ENCODE results near the gene CPN1. TPM values are rescaled to one million over a fixed set of nuclear protein-coding genes. Genes with fewer than 3 reads are reported as not detected.
"Not testable (repeated sequence)": the region's sequence is repeated elsewhere in the genome, so short reads cannot be mapped to it uniquely, and the experiment has no call there.

The CPN1 gene
- total and polyA plus RNA-seq, 2 donors = 0.05 to 0.16 TPM

- 49% methylated on average over 5 of the region's 5 CpGs for WGBS
- DNase-seq (ENCODE audit: extremely low spot score) = no peak
These were observed 56.1 kb downstream of the CPN1 start for GRCh38 chr10:100025576-100025975.

GRCh38 chr10:100024748-100025147, 56.9 kb downstream of the CPN1 start:
- peaks cover 2% of the 10 kb centered on the region for H3K4me1 ChIP-seq (ENCODE audit: insufficient read depth)
- no peak for DNase-seq (ENCODE audit: extremely low spot score)
- H3K4me3 ChIP-seq (ENCODE audit: low read depth, low read length) = no peak overlapping the region
- H3K36me3 ChIP-seq (ENCODE audit: insufficient read depth) = no peaks in the 10 kb centered on the region
- no peak overlapping the region for H3K27ac ChIP-seq (ENCODE audit: low read depth)
- 73% methylated on average over 11 of the region's 11 CpGs for WGBS

More at GRCh38 chr10:100025576-100025975, 56.1 kb downstream of the CPN1 start:
- Histone ChIP-seq H3K4me3 (ENCODE audit: low read depth, low read length) (no peak overlapping the region), H3K36me3 (ENCODE audit: insufficient read depth) (no peaks in the 10 kb centered on the region), H3K27ac (ENCODE audit: low read depth) (no peak overlapping the region), H3K4me1 (ENCODE audit: insufficient read depth) (peaks cover 2% of the 10 kb centered on the region)

GRCh38 chr10:100022403-100022802, 59.3 kb downstream of the CPN1 start:
- 65% methylated on average over 2 of the region's 2 CpGs for WGBS
- no peak for DNase-seq (ENCODE audit: extremely low spot score)

GRCh38 chr10:100021322-100021721, 60.3 kb downstream of the CPN1 start:
- H3K27ac ChIP-seq (ENCODE audit: low read depth) = no peak overlapping the region
- no peak overlapping the region for H3K4me3 ChIP-seq (ENCODE audit: low read depth, low read length)
- no peaks in the 10 kb centered on the region for H3K36me3 ChIP-seq (ENCODE audit: insufficient read depth)
- DNase-seq (ENCODE audit: extremely low spot score) = no peak
- peaks cover 2% of the 10 kb centered on the region for H3K4me1 ChIP-seq (ENCODE audit: insufficient read depth)
- 92% methylated on average over 1 of the region's 1 CpG for WGBS

More at GRCh38 chr10:100022403-100022802, 59.3 kb downstream of the CPN1 start:
- no peak overlapping the region for H3K27ac ChIP-seq (ENCODE audit: low read depth)
- H3K4me3 ChIP-seq (ENCODE audit: low read depth, low read length) = no peak overlapping the region
- peaks cover 2% of the 10 kb centered on the region for H3K4me1 ChIP-seq (ENCODE audit: insufficient read depth)
- H3K36me3 ChIP-seq (ENCODE audit: insufficient read depth) = no peaks in the 10 kb centered on the region

GRCh38 chr10:100020886-100021253, 60.8 kb downstream of the CPN1 start:
- no peak for DNase-seq (ENCODE audit: extremely low spot score)
- WGBS = 73% methylated on average over 11 of the region's 11 CpGs
- Histone ChIP-seq H3K36me3 (ENCODE audit: insufficient read depth) (no peaks in the 10 kb centered on the region), H3K4me1 (ENCODE audit: insufficient read depth) (peaks cover 2% of the 10 kb centered on the region), H3K27ac (ENCODE audit: low read depth) (no peak overlapping the region), H3K4me3 (ENCODE audit: low read depth, low read length) (no peak overlapping the region)

GRCh38 chr10:100020142-100020885, 61.4 kb downstream of the CPN1 start:
- H3K4me3 ChIP-seq (ENCODE audit: low read depth, low read length) = no peak overlapping the region
- H3K27ac ChIP-seq (ENCODE audit: low read depth) = peak overlapping the region; percentile 78

GRCh38 chr10:100019787-100020141, 61.9 kb downstream of the CPN1 start:
- no peaks in the 10 kb centered on the region for H3K36me3 ChIP-seq (ENCODE audit: insufficient read depth)
- no peak overlapping the region for H3K4me3 ChIP-seq (ENCODE audit: low read depth, low read length)
- H3K27ac ChIP-seq (ENCODE audit: low read depth) = peak overlapping the region; percentile 78
- no peak for DNase-seq (ENCODE audit: extremely low spot score)
- peaks cover 2% of the 10 kb centered on the region for H3K4me1 ChIP-seq (ENCODE audit: insufficient read depth)
- WGBS = 38% methylated on average over 3 of the region's 3 CpGs

More at GRCh38 chr10:100020142-100020885, 61.4 kb downstream of the CPN1 start:
- WGBS = 46% methylated on average over 5 of the region's 5 CpGs
- H3K36me3 ChIP-seq (ENCODE audit: insufficient read depth) = no peaks in the 10 kb centered on the region
- H3K4me1 ChIP-seq (ENCODE audit: insufficient read depth) = peaks cover 2% of the 10 kb centered on the region
- no peak for DNase-seq (ENCODE audit: extremely low spot score)

GRCh38 chr10:100014071-100014762, 67.5 kb downstream of the CPN1 start:
- DNase-seq (ENCODE audit: extremely low spot score) = no peak
- no peak overlapping the region for H3K27ac ChIP-seq (ENCODE audit: low read depth)
- H3K36me3 ChIP-seq (ENCODE audit: insufficient read depth) = no peaks in the 10 kb centered on the region
- H3K4me3 ChIP-seq (ENCODE audit: low read depth, low read length) = no peak overlapping the region
- WGBS = 80% methylated on average over 5 of the region's 5 CpGs
- H3K4me1 ChIP-seq (ENCODE audit: insufficient read depth) = no peaks in the 10 kb centered on the region

- H3K27ac ChIP-seq (ENCODE audit: low read depth) = no peak overlapping the region
- H3K4me1 ChIP-seq (ENCODE audit: insufficient read depth) = no peaks in the 10 kb centered on the region
- 92% methylated on average over 1 of the region's 1 CpG for WGBS
- no peaks in the 10 kb centered on the region for H3K36me3 ChIP-seq (ENCODE audit: insufficient read depth)
- no peak for DNase-seq (ENCODE audit: extremely low spot score)
- no peak overlapping the region for H3K4me3 ChIP-seq (ENCODE audit: low read depth, low read length)
These were observed 68.0 kb downstream of the CPN1 start for GRCh38 chr10:100013621-100014020.

GRCh38 chr10:100011906-100012305, 69.8 kb downstream of the CPN1 start:
- not testable (repeated sequence) for H3K27ac ChIP-seq (ENCODE audit: low read depth); H3K36me3 ChIP-seq (ENCODE audit: insufficient read depth); DNase-seq (ENCODE audit: extremely low spot score); H3K4me3 ChIP-seq (ENCODE audit: low read depth, low read length); H3K4me1 ChIP-seq (ENCODE audit: insufficient read depth)
- WGBS = 95% methylated on average over 20 of the region's 20 CpGs

- Histone ChIP-seq H3K4me1 (ENCODE audit: insufficient read depth) (no peaks in the 10 kb centered on the region), H3K36me3 (ENCODE audit: insufficient read depth) (no peaks in the 10 kb centered on the region), H3K27ac (ENCODE audit: low read depth) (peak within 1 kb of the TSS; percentile 93), H3K4me3 (ENCODE audit: low read depth, low read length) (peak within 1 kb of the TSS; percentile 65)
- 1% methylated on average over 86 of the region's 86 CpGs for WGBS
- DNase-seq (ENCODE audit: extremely low spot score) = no peak
These were observed 71.6 kb downstream of the CPN1 start, which contains the start of gene DNMBP for GRCh38 chr10:100009793-100010676. DNMBP (minus strand) TSS chr10:100009947; CDS start chr10:99972124, 37,823 bp downstream.

GRCh38 chr10:100009283-100009792, 72.3 kb downstream of the CPN1 start:
- no peaks in the 10 kb centered on the region for H3K4me1 ChIP-seq (ENCODE audit: insufficient read depth)
- under 1% methylated on average over 45 of the region's 45 CpGs for WGBS

GRCh38 chr10:100008708-100009282, 72.9 kb downstream of the CPN1 start:
- H3K27ac ChIP-seq (ENCODE audit: low read depth) = peak overlapping the region; percentile 93
- H3K4me1 ChIP-seq (ENCODE audit: insufficient read depth) = no peaks in the 10 kb centered on the region
- no peak for DNase-seq (ENCODE audit: extremely low spot score)

More at GRCh38 chr10:100009283-100009792, 72.3 kb downstream of the CPN1 start:
- H3K27ac ChIP-seq (ENCODE audit: low read depth) = peak overlapping the region; percentile 93
- no peaks in the 10 kb centered on the region for H3K36me3 ChIP-seq (ENCODE audit: insufficient read depth)
- DNase-seq (ENCODE audit: extremely low spot score) = no peak
- peak overlapping the region; percentile 65 for H3K4me3 ChIP-seq (ENCODE audit: low read depth, low read length)

More at GRCh38 chr10:100008708-100009282, 72.9 kb downstream of the CPN1 start:
- WGBS = 7% methylated on average over 9 of the region's 9 CpGs
- Histone ChIP-seq H3K4me3 (ENCODE audit: low read depth, low read length) (peak overlapping the region; percentile 65), H3K36me3 (ENCODE audit: insufficient read depth) (no peaks in the 10 kb centered on the region)
